Fibroblast of upper back skin (primary cell): ENCODE measurements around the gene UHRF2.
"Not testable (repeated sequence)": the region's sequence is repeated elsewhere in the genome, so short reads cannot be mapped to it uniquely, and the experiment has no call there.

Experiments
- DNase-seq: peaks from one replicate; pipeline ENCODE4 v3.0.0-alpha.2; 2013

The UHRF2 gene

GRCh38 chr9:6412487-6413364, at the start of gene UHRF2:
Gene UHRF2 (plus strand): TSS chr9:6413199. CDS start chr9:6413491, 292 bp downstream.
- peak; percentile 98 for DNase-seq

GRCh38 chr9:6367128-6367890, 45.7 kb upstream of the UHRF2 start:
- peak; percentile 4 for DNase-seq

- no peak for DNase-seq
Measured at GRCh38 chr9:6368831-6369230, 44.2 kb upstream of the UHRF2 start.

- DNase-seq, result not testable (repeated sequence)
Measured at GRCh38 chr9:6381477-6382012, 31.5 kb upstream of the UHRF2 start.

- DNase-seq, result peak; percentile 33
Measured at GRCh38 chr9:6382681-6383080, 30.3 kb upstream of the UHRF2 start.

GRCh38 chr9:6383551-6384225, 29.3 kb upstream of the UHRF2 start:
- DNase-seq, result peak; percentile 57

- DNase-seq, result no peak
Measured at GRCh38 chr9:6384732-6385131, 28.3 kb upstream of the UHRF2 start.

- DNase-seq, result no peak
Measured at GRCh38 chr9:6399071-6399470, 13.9 kb upstream of the UHRF2 start.

- DNase-seq, result no peak
Measured at GRCh38 chr9:6405371-6405770, 7.6 kb upstream of the UHRF2 start.

- no peak for DNase-seq
Measured at GRCh38 chr9:6407778-6408177, 5.2 kb upstream of the UHRF2 start.

- DNase-seq, result no peak
Measured at GRCh38 chr9:6408320-6408719, 4.7 kb upstream of the UHRF2 start.

GRCh38 chr9:6409811-6410210, 3.2 kb upstream of the UHRF2 start:
- no peak for DNase-seq

GRCh38 chr9:6410633-6411032, 2.4 kb upstream of the UHRF2 start:
- no peak for DNase-seq

- no peak for DNase-seq
Measured at GRCh38 chr9:6413365-6414246, 607 bp downstream of the UHRF2 start.

GRCh38 chr9:6414247-6414641, 1.2 kb downstream of the UHRF2 start:
- DNase-seq, result peak; percentile 63

GRCh38 chr9:6415266-6415665, 2.3 kb downstream of the UHRF2 start:
- no peak for DNase-seq

- peak; percentile 18 for DNase-seq
Measured at GRCh38 chr9:6417186-6417585, 4.2 kb downstream of the UHRF2 start.

GRCh38 chr9:6418764-6419163, 5.8 kb downstream of the UHRF2 start:
- DNase-seq, result no peak

- no peak for DNase-seq
Measured at GRCh38 chr9:6424940-6425339, 11.9 kb downstream of the UHRF2 start.

GRCh38 chr9:6426117-6426516, 13.1 kb downstream of the UHRF2 start:
- DNase-seq, result peak; percentile 9

GRCh38 chr9:6428940-6429889, 16.2 kb downstream of the UHRF2 start:
- DNase-seq, result no peak
